Transverse colon (tissue), 3 donors: ENCODE data around the gene ONECUT3.

Source experiments
- CTCF ChIP-seq, 5 experiments: fragments of 200-600 bp in 3 of 5; fragments of 450-650 bp in 2 of 5; sonication (generic) in 3 of 5; IDR thresholded peaks; 1 replicate in 2 of 5; 2 replicates in 3 of 5; pipeline ENCODE4 v1.5.1; 2016 to 2017; ENCODE audit warnings: antibody characterized with exemption in 5 of 5, inconsistent platforms in 3 of 5, mild to moderate bottlenecking in 2 of 5, moderate library complexity in 1 of 5
- POLR2A ChIP-seq: fragments of 450-650 bp; IDR thresholded peaks from one replicate; pipeline ENCODE4 v1.6.1; 2016; ENCODE audit warnings: antibody characterized with exemption, mild to moderate bottlenecking, moderate library complexity

GRCh38 chr19:1791879-1792278, 38.6 kb downstream of the ONECUT3 start:
- no peak for TF ChIP-seq POLR2A
- TF ChIP-seq CTCF (IDR thresholded peaks at IDR 0.05), result no peak
